Esophagus (tissue), 2 donors: ENCODE results near the gene AP2A2. TPM values are rescaled to one million over a fixed set of nuclear protein-coding genes. Genes with fewer than 3 reads are reported as not detected.
"Not testable (repeated sequence)": the region's sequence is repeated elsewhere in the genome, so short reads cannot be mapped to it uniquely, and the experiment has no call there.

Experiments used
- H3K27ac ChIP-seq, 2 donors: one replicate each; pipeline ENCODE4 v1.5.1; 2013; ENCODE audit warnings: low read depth in 2 of 2, mild to moderate bottlenecking in 2 of 2, inconsistent platforms in 1 of 2, low read length in 1 of 2, moderate library complexity in 1 of 2
- H3K27me3 ChIP-seq, 2 donors: one replicate each; pipeline ENCODE4 v1.6.1; 2013; ENCODE audit warnings: low read length in 2 of 2, control low read depth in 1 of 2, mild to moderate bottlenecking in 1 of 2; ENCODE audit not compliant: insufficient read depth in 2 of 2, control insufficient read depth in 1 of 2
- H3K36me3 ChIP-seq, 2 donors: one replicate each; pipeline ENCODE4 v1.6.1; 2013; ENCODE audit warnings: low read length in 1 of 2; ENCODE audit not compliant: control insufficient read depth in 2 of 2, insufficient read depth in 2 of 2
- H3K4me1 ChIP-seq, 2 donors: one replicate each; pipeline ENCODE4 v1.6.1; 2013; ENCODE audit warnings: low read length in 1 of 2; ENCODE audit not compliant: control insufficient read depth in 2 of 2, insufficient read depth in 2 of 2
- H3K4me3 ChIP-seq, 2 donors: one replicate each; pipeline ENCODE4 v1.5.1; 2013; ENCODE audit warnings: low read length in 2 of 2, mild to moderate bottlenecking in 2 of 2, low read depth in 1 of 2, moderate library complexity in 1 of 2
- H3K9me3 ChIP-seq, 2 donors: one replicate each; pipeline ENCODE4 v1.6.1; 2013; ENCODE audit warnings: mild to moderate bottlenecking in 2 of 2, low read depth in 1 of 2, low read length in 1 of 2, moderate library complexity in 1 of 2; ENCODE audit not compliant: control insufficient read depth in 2 of 2, insufficient read depth in 1 of 2
- WGBS, 2 donors: extraction: QIAGEN DNeasy Blood & Tissue Kit; methylation state at CpG; one replicate each; pipeline ENCODE4 v1.1.7; 2013; 5-methylcytosine and 5-hydroxymethylcytosine counted together
- polyA plus RNA-seq, 2 donors: library from polyadenylated mRNA; stranded (reverse); fragments of 200-250 nt; gene quantifications; one replicate each; pipeline ENCODE4 v1.2.3, GENCODE V29; 2013
- donor health status: healthy with polysubstance abuse.
- donor health status: Bipolar disorder and iron deficiency.

Gene AP2A2
- polyA plus RNA-seq, 2 donors: 17.3 to 20.2 TPM

GRCh38 chr11:975376-975775 lies 49.7 kb downstream of the AP2A2 start:
- H3K4me1 ChIP-seq, H3K9me3 ChIP-seq, H3K27ac ChIP-seq, H3K4me3 ChIP-seq, H3K27me3 ChIP-seq: not testable (repeated sequence)
- WGBS, 2 donors: 87 to 94% methylated on average over 41 of the region's 41 CpGs
- peaks cover 19 to 59% of the 10 kb centered on the region in 2 donors for H3K36me3 ChIP-seq

- H3K27ac ChIP-seq: no peak overlapping the region
- H3K4me1 ChIP-seq: peaks cover 0 to 6% of the 10 kb centered on the region in 2 donors
- H3K36me3 ChIP-seq: peaks cover 19 to 60% of the 10 kb centered on the region in 2 donors
- H3K27me3 ChIP-seq: no peaks in the 10 kb centered on the region
- H3K9me3 ChIP-seq: no peaks in the 10 kb centered on the region
- 72 to 77% methylated on average over 15 of the region's 15 CpGs for WGBS, 2 donors
- no peak overlapping the region for H3K4me3 ChIP-seq
These were observed 50.2 kb downstream of the AP2A2 start for GRCh38 chr11:975827-976226.

- H3K4me1 ChIP-seq: peaks cover 0 to 6% of the 10 kb centered on the region in 2 donors
- H3K27me3 ChIP-seq: no peaks in the 10 kb centered on the region
- 73 to 81% methylated on average over 26 of the region's 26 CpGs for whole genome bisulfite sequencing, 2 donors
- no peak overlapping the region for H3K4me3 ChIP-seq
- H3K9me3 ChIP-seq: no peaks in the 10 kb centered on the region
- no peak overlapping the region for H3K27ac ChIP-seq
- H3K36me3 ChIP-seq: peaks cover 19 to 59% of the 10 kb centered on the region in 2 donors
These were observed 50.9 kb downstream of the AP2A2 start for GRCh38 chr11:976431-977160.

- peaks cover 0 to 6% of the 10 kb centered on the region in 2 donors for H3K4me1 ChIP-seq
- no peak overlapping the region for H3K4me3 ChIP-seq
- no peaks in the 10 kb centered on the region for H3K27me3 ChIP-seq
- no peaks in the 10 kb centered on the region for H3K9me3 ChIP-seq
- no peak overlapping the region for H3K27ac ChIP-seq
- WGBS, 2 donors: 89 to 91% methylated on average over 28 of the region's 28 CpGs
- H3K36me3 ChIP-seq: peaks cover 16 to 47% of the 10 kb centered on the region in 2 donors
These were observed 52.4 kb downstream of the AP2A2 start for GRCh38 chr11:977830-978720.

- Histone ChIP-seq H3K27me3 (no peaks in the 10 kb centered on the region), H3K4me1 (peaks cover 0 to 6% of the 10 kb centered on the region in 2 donors), H3K9me3 (no peaks in the 10 kb centered on the region), H3K4me3 (no peak overlapping the region), H3K27ac (no peak overlapping the region), H3K36me3 (peaks cover 10 to 40% of the 10 kb centered on the region in 2 donors)
- 77 to 83% methylated on average over 16 of the region's 16 CpGs for WGBS, 2 donors
These were observed 53.1 kb downstream of the AP2A2 start for GRCh38 chr11:978781-979180.

GRCh38 chr11:980438-981357 lies 55.0 kb downstream of the AP2A2 start:
- Histone ChIP-seq H3K27me3 (no peaks in the 10 kb centered on the region), H3K9me3 (no peaks in the 10 kb centered on the region), H3K36me3 (peaks cover 14 to 46% of the 10 kb centered on the region in 2 donors), H3K4me3 (no peak overlapping the region), H3K27ac (no peak overlapping the region), H3K4me1 (peaks cover 0 to 5% of the 10 kb centered on the region in 2 donors)
- 86 to 87% methylated on average over 22 to 26 of the region's 26 CpGs for WGBS, 2 donors

- H3K9me3 ChIP-seq: no peaks in the 10 kb centered on the region
- H3K27me3 ChIP-seq: no peaks in the 10 kb centered on the region
- WGBS, 2 donors: 94 to 95% methylated on average over 14 of the region's 14 CpGs
- H3K4me3 ChIP-seq: no peak overlapping the region
- H3K27ac ChIP-seq: no peak overlapping the region
- H3K4me1 ChIP-seq: peaks cover 2 to 13% of the 10 kb centered on the region in 2 donors
- peaks cover 14 to 54% of the 10 kb centered on the region in 2 donors for H3K36me3 ChIP-seq
These were observed 56.1 kb downstream of the AP2A2 start for GRCh38 chr11:981764-982163.

- Histone ChIP-seq H3K4me1 (peaks cover 2 to 14% of the 10 kb centered on the region in 2 donors), H3K4me3 (no peak overlapping the region), H3K9me3 (no peaks in the 10 kb centered on the region), H3K36me3 (peaks cover 9 to 52% of the 10 kb centered on the region in 2 donors), H3K27ac (no peak overlapping the region), H3K27me3 (no peaks in the 10 kb centered on the region)
- WGBS, 2 donors: 91 to 95% methylated on average over 15 of the region's 15 CpGs
These were observed 58.9 kb downstream of the AP2A2 start for GRCh38 chr11:984546-984945.

- peaks cover 9 to 57% of the 10 kb centered on the region in 2 donors for H3K36me3 ChIP-seq
- no peak overlapping the region for H3K4me3 ChIP-seq
- H3K27ac ChIP-seq: no peak overlapping the region
- H3K4me1 ChIP-seq: peaks cover 2 to 14% of the 10 kb centered on the region in 2 donors
- 76 to 88% methylated on average over 21 of the region's 21 CpGs for WGBS, 2 donors
- H3K27me3 ChIP-seq: no peaks in the 10 kb centered on the region
- no peaks in the 10 kb centered on the region for H3K9me3 ChIP-seq
These were observed 59.7 kb downstream of the AP2A2 start for GRCh38 chr11:985406-985805.
